ENCODE data around the gene CACNG4.

GRCh38 chr17:66956941-66957340, 7.6 kb upstream of the CACNG4 start:
- TF ChIP-seq POLR2A (IDR thresholded peaks at IDR 0.05) (no peak), CTCF (IDR thresholded peaks at IDR 0.05) (no peak)
